HG03460 (cell line): ENCODE results near the gene OPN4.

Experiments
- ATAC-seq: cut with Tn5 transposase; IDR thresholded peaks from one replicate; pipeline ENCODE4 v1.9.1; 2021; ENCODE audit not compliant: unreplicated experiment

The OPN4 gene

GRCh38 chr10:86677374-86677773 is 23.0 kb downstream of the OPN4 start:
- no peak for ATAC-seq

DNA sequence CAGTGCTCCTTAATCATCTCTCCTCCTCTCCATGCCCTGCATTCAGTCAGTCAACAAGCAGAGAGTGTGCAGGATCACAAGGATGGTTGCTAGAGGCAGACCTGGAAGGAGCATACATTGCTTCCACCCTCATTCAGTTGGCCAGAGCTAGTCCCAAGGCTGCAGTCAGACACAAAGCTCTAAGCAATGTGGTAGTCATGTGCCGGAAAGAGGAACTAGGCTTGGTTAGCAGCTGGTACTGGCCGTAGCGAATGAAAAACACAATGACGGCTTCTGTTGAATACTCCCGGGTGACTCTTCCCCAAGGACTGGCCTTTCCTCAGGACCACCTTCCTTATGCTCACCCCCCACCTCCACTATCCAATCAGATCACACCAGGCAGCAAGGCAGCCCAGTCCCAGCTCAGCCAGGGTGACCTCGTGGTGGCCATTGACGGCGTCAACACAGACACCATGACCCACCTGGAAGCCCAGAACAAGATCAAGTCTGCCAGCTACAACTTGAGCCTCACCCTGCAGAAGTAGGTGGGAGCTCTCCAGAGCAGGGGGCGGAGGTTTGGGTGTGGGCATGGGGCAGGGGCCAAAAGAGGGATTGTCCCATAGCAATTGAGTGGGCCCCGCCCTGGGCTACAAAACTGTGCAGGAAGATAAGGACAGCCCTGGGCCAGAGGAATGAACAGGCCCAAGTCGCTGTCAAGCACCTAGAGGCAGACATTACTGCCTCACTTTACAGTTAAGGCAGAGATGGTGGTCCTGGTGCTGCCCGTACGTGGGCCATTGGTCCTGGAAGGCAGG is 24.8 kb downstream of the OPN4 start:
- ATAC-seq = no peak

GRCh38 chr10:86681047-86681446 is 26.7 kb downstream of the OPN4 start:
- no peak for ATAC-seq

DNA sequence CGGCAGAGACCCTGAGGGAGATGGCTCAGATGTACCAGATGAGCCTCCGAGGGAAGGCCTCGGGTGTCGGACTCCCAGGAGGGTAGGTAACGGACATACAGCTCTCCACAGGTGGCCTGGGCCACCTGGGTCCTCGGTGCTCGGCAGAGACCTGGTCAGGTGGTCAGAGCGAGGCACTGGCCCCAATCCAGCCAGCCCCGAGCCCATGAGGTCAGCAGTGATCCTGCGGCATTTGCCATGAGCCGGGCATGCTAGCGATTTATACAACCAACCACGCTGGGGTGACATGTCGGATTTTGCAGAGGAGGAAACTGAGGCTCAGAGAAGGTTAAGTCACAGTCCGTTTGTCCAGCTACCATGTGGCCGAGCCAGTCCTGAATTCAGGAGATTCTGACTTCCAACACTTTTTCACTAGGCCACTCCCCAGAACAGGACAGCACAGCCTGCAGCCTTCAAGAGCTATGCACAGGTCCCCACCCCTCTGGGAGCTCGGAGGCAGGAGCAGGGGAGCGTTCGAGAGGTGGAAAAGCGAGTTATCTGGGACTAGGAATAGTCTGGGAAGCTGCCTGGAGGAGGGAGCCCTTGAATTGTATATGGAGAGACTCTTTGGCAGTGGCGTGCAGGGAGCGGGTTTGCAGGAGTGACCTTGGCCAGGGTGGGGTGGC is 27.5 kb downstream of the OPN4 start:
- ATAC-seq = no peak

GRCh38 chr10:86682675-86683074 is 28.3 kb downstream of the OPN4 start:
- no peak for ATAC-seq

- ATAC-seq = no peak
Measured at GRCh38 chr10:86684331-86685097, 30.2 kb downstream of the OPN4 start.

- ATAC-seq = no peak
Measured at GRCh38 chr10:86685416-86685815, 31.1 kb downstream of the OPN4 start.

- no peak for ATAC-seq
Measured at GRCh38 chr10:86685893-86686632, 31.7 kb downstream of the OPN4 start.

- ATAC-seq = no peak
Measured at GRCh38 chr10:86686972-86687371, 32.6 kb downstream of the OPN4 start.

DNA sequence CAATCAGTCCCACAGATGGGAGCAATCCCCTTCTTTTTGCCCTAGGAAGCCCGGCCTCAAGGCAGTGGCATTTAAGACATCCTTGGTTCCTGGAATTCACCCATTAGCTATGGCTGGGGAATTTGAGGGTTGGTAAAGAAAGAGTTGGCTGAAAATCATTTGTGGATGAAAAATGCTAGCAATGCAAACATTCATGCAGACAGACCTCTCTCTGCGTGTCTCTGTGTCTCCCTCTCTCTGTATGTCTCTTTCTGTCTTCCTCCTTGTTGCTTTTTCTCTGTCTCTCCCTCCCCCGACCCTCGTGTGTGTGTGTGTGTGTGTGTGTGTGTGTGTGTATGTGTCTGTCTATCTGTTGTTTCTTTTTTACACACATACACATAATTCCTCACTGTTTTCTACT is 33.4 kb downstream of the OPN4 start:
- no peak for ATAC-seq

GRCh38 chr10:86688398-86688921 is 34.1 kb downstream of the OPN4 start:
- peak; percentile 76 for ATAC-seq

GRCh38 chr10:86689146-86689545 is 34.8 kb downstream of the OPN4 start:
- no peak for ATAC-seq

DNA sequence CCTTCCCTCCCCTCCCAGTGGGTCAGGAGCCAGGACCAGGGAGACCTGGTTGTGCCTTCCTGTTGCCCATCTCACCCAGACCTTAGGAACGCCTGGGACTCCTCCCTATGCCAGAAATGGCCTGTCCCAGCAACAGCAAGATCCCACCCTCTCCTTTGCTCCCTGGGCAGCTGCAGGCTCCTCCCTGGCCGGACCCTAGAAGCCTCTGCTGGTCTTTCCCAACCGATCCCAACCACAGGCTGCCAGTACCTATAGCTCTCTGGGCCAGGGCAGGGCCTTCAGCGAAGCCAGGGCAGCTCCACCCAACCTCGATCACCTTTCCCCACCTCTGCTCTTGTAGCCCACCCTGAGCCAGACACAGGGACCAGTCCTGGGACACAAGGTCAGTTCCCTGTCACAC is 35.9 kb downstream of the OPN4 start:
- ATAC-seq = no peak

GRCh38 chr10:86690657-86691084 is 36.3 kb downstream of the OPN4 start:
- ATAC-seq = no peak

- ATAC-seq = no peak
Measured at GRCh38 chr10:86691333-86692022, 37.1 kb downstream of the OPN4 start.

DNA sequence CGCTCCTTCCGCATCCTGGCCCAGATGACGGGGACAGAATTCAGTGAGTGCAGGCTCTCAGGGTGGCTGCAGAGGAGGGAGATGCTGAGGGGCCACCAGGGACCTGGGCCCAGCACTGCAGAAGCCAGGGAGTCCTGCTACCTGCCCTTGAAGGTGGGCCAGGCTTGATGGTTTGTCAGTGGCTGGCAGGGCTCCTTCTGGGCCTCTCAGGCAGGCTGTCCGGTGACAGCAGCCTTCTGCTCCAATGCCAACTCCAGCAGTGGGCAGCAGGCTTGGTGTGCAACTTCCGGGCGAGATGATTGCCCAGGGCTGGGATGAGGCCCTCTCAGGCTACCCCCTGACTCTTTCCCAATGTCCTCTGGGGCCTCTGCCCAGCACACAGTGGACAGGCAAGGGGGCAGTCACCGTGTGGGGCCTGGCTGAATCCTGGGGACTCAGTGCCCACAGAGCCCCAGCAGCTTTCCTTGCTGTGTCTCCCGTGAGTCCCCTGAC is 37.7 kb downstream of the OPN4 start:
- ATAC-seq = no peak

- no peak for ATAC-seq
Measured at GRCh38 chr10:86692664-86693063, 38.3 kb downstream of the OPN4 start.

DNA sequence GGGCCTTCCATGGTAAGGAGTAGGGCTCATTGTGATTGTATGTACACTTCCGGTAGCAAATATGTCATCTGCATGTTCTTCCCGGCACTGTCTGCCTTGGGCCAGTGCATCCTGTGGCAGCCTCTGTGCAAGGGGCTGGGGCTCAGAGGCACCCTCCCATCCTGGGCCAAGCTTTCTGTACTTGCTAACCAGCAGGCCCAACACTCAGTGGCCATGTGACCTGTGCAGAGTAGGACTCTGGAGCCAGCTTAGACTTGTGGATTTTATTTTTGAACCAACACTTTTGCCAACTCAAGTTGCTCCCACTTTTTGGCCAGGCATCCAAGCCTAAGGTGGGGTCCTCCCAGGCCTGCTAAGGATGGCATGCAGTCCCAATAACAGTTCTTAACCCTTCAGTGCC is 38.9 kb downstream of the OPN4 start:
- ATAC-seq = no peak

DNA sequence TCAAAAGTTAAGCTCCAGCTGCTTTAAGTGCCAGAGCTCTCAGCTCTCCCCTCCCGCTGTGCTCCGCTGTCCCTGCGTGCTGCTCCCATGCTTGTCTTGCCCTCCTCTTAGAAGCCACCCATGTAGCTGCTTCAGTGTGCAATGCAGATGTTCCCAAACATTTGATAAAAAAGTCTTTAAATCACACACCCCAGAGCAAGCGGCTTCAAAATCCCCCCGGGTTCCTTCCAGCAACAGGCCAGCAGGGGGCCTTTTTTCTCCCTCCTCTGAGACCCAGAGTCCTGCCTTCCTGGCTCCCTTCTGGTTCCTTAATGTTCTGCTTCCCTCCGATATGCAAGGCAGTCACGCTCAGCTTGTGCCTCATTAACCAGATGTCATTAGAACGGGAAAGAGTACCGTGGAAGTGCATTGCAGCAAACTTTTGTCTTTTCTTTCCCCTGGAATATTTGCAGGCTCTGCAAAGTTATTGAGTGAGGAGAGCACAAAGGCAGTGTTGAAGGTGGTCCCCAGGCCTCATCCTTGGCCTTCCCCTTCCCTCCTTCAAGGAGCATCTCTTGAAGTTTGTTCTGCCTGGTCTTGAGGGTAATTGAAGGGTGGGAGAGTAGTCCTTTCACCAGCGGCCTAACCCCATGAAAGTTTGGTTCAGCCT is 39.5 kb downstream of the OPN4 start:
- ATAC-seq = no peak
